ENCODE data around the gene GBGT1. TPM values are rescaled to one million over a fixed set of nuclear protein-coding genes. Genes with fewer than 3 reads are reported as not detected.

The GBGT1 gene
- total and polyA plus RNA-seq, 2 donors (not counting 1 experiment from before 2014, with no cell fraction given), result 19.6 to 52.7 TPM

- Histone ChIP-seq H3K4me2 (replicated peaks; ENCODE audit: low read depth, low read length, poor library complexity, severe bottlenecking) (no peak overlapping the region), H2AFZ (ENCODE audit: insufficient read depth, low read depth, low read length, poor library complexity, severe bottlenecking) (no peak overlapping the region), H3K27me3 (replicated peaks in 1 of 4; ENCODE audit: control extremely low read depth in 1 of 4, control insufficient read depth in 3 of 4, insufficient read depth in 4 of 4, low read length in 3 of 4) (peaks cover 0 to 8% (median 3%) of the 10 kb centered on the region in 4 experiments), H3K36me3 (replicated peaks in 1 of 2; ENCODE audit: control extremely low read depth in 1 of 2, control insufficient read depth in 1 of 2, extremely low read depth in 1 of 2, insufficient read depth in 2 of 2, low read length in 1 of 2) (no peaks in the 10 kb centered on the region), H3K9ac (ENCODE audit: low read length) (no peak overlapping the region), H3K4me3 (ENCODE audit: control extremely low read depth in 1 of 5, extremely low read depth in 1 of 5, insufficient read depth in 1 of 5, low read depth in 2 of 5, low read length in 4 of 5) (no peak overlapping the region), H3K79me2 (ENCODE audit: control insufficient read depth, insufficient read depth, low read length) (no peaks in the 10 kb centered on the region), H3K27ac (ENCODE audit: low read length in 2 of 2) (no peak overlapping the region), H3K4me1 (ENCODE audit: control insufficient read depth in 2 of 2, insufficient read depth in 2 of 2, low read length in 2 of 2) (no peaks in the 10 kb centered on the region), H3K9me3 (ENCODE audit: control extremely low read depth in 1 of 3, control insufficient read depth in 2 of 3, insufficient read depth in 1 of 3, low read length in 2 of 3) (peaks cover 0 to 10% (median 0%) of the 10 kb centered on the region in 3 donors), H4K20me1 (ENCODE audit: control insufficient read depth, insufficient read depth, low read length, poor library complexity, severe bottlenecking) (no peaks in the 10 kb centered on the region)
- intact Hi-C loops (cut with micrococcal nuclease), result no loop called here
- DNase-seq (no peak), ATAC-seq (ENCODE audit: low read depth) (no peak)
- WGBS (ENCODE audit: insufficient coverage), result 84% methylated on average over 6 of the region's 7 CpGs
- no peaks in the 10 kb centered on the region for H3K4me1 Mint-ChIP-seq
- TF ChIP-seq CTCF (IDR thresholded peaks at IDR 0.05) (no peak), EZH2 (IDR thresholded peaks at IDR 0.05; ENCODE audit: borderline replicate concordance, insufficient read depth, low read depth, low read length, poor library complexity, severe bottlenecking) (no peak)
- ChIA-PET POLR2A (no interaction called here), CTCF (no interaction called here)
- H3K27me3 Mint-ChIP-seq, result peaks cover 35% of the 10 kb centered on the region
- no peak overlapping the region for H3K27ac Mint-ChIP-seq
- H3K9me3 Mint-ChIP-seq (ENCODE audit: insufficient read depth), result no peaks in the 10 kb centered on the region
- no peak overlapping the region for H3K4me3 Mint-ChIP-seq
Measured at GRCh38 chr9:133191989-133192388, 28.3 kb upstream of the GBGT1 start.

GRCh38 chr9:133189826-133190225, 26.1 kb upstream of the GBGT1 start:
- Histone ChIP-seq H2AFZ (ENCODE audit: insufficient read depth, low read depth, low read length, poor library complexity, severe bottlenecking) (no peak overlapping the region), H4K20me1 (ENCODE audit: control insufficient read depth, insufficient read depth, low read length, poor library complexity, severe bottlenecking) (no peaks in the 10 kb centered on the region), H3K79me2 (ENCODE audit: control insufficient read depth, insufficient read depth, low read length) (no peaks in the 10 kb centered on the region), H3K4me1 (ENCODE audit: control insufficient read depth in 2 of 2, insufficient read depth in 2 of 2, low read length in 2 of 2) (peaks cover 8 to 12% of the 10 kb centered on the region in 2 donors), H3K4me3 (ENCODE audit: control extremely low read depth in 1 of 5, extremely low read depth in 1 of 5, insufficient read depth in 1 of 5, low read depth in 2 of 5, low read length in 4 of 5) (no peak overlapping the region), H3K36me3 (replicated peaks in 1 of 2; ENCODE audit: control extremely low read depth in 1 of 2, control insufficient read depth in 1 of 2, extremely low read depth in 1 of 2, insufficient read depth in 2 of 2, low read length in 1 of 2) (no peaks in the 10 kb centered on the region), H3K27me3 (replicated peaks in 1 of 4; ENCODE audit: control extremely low read depth in 1 of 4, control insufficient read depth in 3 of 4, insufficient read depth in 4 of 4, low read length in 3 of 4) (peaks cover 0 to 8% (median 3%) of the 10 kb centered on the region in 4 experiments), H3K4me2 (replicated peaks; ENCODE audit: low read depth, low read length, poor library complexity, severe bottlenecking) (no peak overlapping the region), H3K9me3 (ENCODE audit: control extremely low read depth in 1 of 3, control insufficient read depth in 2 of 3, insufficient read depth in 1 of 3, low read length in 2 of 3) (peaks cover 0 to 10% (median 0%) of the 10 kb centered on the region in 3 donors), H3K27ac (ENCODE audit: low read length in 2 of 2) (no peak overlapping the region), H3K9ac (ENCODE audit: low read length) (no peak overlapping the region)
- peaks cover 8% of the 10 kb centered on the region for H3K4me1 Mint-ChIP-seq
- no peaks in the 10 kb centered on the region for H3K9me3 Mint-ChIP-seq (ENCODE audit: insufficient read depth)
- H3K27me3 Mint-ChIP-seq, result peaks cover 36% of the 10 kb centered on the region
- H3K27ac Mint-ChIP-seq, result no peak overlapping the region
- ATAC-seq (ENCODE audit: low read depth) (no peak), DNase-seq (no peak)
- 88% methylated on average over 8 of the region's 8 CpGs for WGBS (ENCODE audit: insufficient coverage)
- no peak for TF ChIP-seq CTCF (IDR thresholded peaks at IDR 0.05)
- no peak for TF ChIP-seq EZH2 (IDR thresholded peaks at IDR 0.05; ENCODE audit: borderline replicate concordance, insufficient read depth, low read depth, low read length, poor library complexity, severe bottlenecking)
- ChIA-PET CTCF (interaction anchor here (0.7 to 11.8 kb wide), 7 partner anchors 8 to 432 kb away, joined by 3 to 144 read pairs (median 3); no protein-coding TSS in a partner anchor), POLR2A (no interaction called here)
- intact Hi-C loops (cut with micrococcal nuclease), result loop anchor here (10.0 kb wide), 1 partner anchor 165 kb away; the partner anchor contains the start of genes SURF1 and SURF2
- H3K4me3 Mint-ChIP-seq, result no peak overlapping the region

All from B cell (primary cell).